Inferior parietal cortex (tissue), 1 donor: ENCODE data around the gene LMTK3.

Experiments used
- DNase-seq: peaks from one replicate; pipeline ENCODE4 v3.0.0-alpha.2; 2016; ENCODE audit errors: extremely low spot score

LMTK3 gene

DNA sequence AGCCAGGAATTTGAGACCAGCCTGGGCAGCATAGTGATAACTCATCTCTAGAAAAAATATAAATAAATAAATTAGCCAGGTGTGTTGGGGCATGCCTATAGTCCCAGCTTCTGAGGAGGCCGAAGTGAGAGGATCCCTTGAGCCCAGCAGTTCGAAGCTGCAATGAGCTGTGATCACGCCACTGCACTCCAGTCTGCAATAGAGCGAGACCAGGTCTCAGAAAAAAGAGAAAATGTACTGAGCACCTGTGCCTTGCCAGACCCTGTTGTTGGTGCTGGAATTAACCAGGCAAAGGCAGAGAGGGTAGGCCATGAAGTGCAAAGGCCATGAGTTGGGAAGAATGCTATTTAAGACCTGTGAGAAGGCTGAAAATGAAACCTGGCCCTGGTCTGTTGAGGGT lies 39.8 kb downstream of the LMTK3 start:
- DNase-seq = no peak

DNA sequence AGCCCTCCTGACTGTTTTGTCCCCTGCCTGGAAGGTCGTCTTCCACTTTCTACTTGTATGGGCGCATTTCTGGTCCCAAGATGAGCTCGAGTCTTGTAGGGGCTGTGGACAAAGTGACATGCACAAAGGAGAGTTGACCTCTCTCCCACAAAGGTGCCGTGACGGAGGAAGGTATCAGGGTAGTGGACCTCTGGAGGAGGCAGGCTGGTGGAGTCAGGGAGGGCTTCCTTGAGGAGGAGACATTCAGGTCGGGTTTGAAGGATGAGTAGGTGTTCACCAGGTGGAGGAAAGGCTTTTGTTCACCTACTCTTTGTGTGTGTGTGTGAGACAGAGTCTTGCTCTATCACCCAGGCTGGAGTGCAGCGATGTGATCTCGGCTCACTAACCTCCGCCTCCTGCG lies 40.8 kb downstream of the LMTK3 start:
- no peak for DNase-seq

DNA sequence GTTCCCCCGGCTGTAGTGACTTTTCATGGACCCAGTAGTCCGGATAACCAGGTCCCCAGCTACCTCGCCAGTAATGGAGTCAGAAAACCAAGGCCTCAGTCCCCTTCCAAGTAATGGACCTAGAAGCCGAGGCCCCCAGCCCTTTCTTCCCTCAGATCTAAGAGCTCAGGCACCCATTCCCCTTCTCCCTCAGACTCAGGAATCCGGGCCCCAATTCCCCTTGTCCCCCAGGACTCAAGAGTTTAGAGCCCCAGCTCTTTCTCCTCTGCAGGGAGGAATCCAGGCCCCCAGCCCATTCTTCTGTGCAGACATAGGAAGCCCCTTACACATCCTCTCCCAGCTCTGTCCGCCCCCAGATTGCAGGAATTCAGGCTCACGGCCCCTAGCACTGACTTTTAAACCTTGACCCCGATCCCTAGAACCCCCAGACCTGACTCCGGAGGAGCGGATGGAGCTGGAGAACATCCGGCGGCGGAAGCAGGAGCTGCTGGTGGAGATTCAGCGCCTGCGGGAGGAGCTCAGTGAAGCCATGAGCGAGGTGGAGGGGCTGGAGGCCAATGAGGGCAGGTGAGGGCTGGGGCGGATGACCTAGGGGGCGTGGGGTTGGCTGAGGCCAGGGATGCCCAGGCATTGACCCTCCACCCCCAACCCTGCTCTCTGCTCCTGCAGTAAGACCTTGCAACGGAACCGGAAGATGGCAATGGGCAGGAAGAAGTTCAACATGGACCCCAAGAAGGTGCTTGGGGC lies 41.5 kb downstream of the LMTK3 start:
- DNase-seq = no peak

DNA sequence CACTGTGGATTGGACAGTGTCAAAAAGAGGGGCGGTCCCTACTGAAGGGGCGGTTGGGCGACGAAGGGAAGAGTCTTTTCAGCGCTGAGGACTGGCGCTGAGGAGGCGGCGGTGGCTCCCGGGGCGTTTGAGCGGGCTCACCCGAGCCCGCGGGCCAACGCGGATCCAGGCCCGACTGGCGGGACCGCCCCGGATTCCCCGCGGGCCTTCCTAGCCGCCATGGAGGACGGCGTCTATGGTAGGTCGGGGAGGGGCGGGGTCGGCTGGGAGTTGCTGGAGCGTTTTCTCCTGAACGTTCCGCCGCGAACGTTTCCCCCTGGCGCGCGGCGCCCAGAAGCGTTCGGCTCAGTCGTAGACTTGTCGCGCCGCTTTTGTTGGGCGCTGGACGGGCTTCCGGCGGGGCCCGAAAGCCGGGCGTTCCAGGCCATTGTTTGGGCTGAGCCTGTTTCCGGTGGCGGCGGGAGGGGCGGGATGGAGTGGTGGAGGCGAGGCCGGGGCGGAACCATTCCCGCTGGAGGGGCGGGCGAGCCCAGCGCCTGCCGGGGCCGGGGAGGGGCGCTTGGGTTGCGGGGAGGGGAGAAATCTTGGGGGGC lies 42.2 kb downstream of the LMTK3 start, which contains the start of gene CYTH2:
Gene CYTH2, plus strand, starts transcription at position 81 of the 593 bp plus-strand sequence. Its CDS starts 139 bp downstream, at position 220.
- peak; percentile 58 for DNase-seq

DNA sequence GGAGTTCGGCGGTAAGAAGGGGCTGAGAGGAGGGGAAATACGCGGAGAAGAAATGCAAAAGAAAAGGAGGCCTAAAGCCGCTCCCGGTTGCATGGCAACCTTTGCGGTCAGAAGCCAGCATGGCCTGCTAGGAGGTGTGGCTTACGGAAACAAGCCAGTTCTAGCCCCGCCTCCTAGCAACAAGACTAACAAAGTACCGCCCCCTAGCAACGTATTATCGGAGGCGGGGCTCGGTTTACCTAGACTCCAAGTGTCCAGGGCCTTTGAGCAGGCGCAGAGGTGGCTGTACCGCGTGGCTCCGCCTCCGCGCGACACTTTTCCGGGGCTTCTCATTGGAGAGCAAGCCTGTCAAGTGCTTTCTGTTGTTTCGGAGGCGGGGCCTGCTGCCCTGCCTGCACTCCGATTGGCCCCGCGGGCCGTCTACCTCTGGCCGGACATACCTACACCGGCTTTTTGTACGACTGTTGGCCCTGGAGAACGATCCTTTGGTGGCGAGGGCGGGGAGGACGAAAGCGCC lies 42.8 kb downstream of the LMTK3 start:
- DNase-seq = peak; percentile 100

DNA sequence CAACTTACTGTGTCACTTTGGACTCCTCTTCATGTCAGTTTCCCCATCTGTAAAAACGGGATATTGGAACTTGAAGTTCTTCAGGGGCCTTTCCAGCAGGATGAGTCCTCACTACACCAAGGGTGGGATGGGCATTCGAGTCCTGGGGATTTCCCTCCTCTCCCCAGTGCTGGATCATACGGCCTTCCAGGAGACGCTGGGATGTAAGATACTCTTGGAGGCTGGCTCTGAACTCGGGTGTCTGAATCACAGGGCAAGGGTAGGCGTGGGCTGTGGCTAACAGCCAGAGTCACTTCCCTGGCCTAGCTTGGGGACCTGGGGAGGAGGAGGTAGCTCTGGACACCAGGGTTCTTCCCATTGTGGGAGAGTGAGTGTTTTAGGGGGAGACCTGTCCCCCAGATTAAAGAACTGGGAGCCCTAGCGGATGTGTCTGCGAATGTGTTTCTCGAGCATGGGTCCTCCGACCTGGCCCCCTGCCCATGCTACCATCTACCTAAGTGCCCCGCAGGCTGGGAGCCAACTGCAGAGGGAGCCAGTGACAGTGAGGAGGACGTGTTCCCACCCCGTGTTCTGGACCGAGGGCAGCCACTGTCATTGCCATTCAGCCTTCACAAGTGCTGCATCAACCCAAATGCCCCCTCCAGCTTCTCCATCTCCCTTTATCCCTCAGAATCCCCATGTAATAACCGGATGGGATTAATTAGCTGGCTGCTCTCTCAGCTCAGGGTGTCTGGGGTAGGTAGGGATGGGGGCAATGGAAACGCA lies 44.9 kb downstream of the LMTK3 start:
- DNase-seq = no peak

DNA sequence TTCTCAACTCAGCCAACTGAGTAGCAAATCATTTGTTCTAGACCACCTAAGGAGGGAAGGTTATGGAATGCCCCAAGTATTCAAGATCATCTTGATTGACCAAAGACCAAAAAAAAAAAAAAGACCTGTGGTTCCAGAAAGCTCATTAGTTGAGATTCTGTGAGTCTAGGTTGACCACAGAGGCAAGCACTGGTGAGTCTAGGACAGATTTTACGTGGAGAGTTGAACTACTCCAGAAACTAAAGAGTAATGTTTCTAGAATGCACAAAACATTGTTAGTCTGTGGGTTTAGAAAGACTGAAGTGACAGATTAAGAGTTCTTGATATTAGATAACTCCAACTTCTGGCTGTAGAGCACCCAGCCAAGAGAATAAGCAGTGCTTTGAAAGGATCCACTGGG lies 46.4 kb downstream of the LMTK3 start:
- no peak for DNase-seq

DNA sequence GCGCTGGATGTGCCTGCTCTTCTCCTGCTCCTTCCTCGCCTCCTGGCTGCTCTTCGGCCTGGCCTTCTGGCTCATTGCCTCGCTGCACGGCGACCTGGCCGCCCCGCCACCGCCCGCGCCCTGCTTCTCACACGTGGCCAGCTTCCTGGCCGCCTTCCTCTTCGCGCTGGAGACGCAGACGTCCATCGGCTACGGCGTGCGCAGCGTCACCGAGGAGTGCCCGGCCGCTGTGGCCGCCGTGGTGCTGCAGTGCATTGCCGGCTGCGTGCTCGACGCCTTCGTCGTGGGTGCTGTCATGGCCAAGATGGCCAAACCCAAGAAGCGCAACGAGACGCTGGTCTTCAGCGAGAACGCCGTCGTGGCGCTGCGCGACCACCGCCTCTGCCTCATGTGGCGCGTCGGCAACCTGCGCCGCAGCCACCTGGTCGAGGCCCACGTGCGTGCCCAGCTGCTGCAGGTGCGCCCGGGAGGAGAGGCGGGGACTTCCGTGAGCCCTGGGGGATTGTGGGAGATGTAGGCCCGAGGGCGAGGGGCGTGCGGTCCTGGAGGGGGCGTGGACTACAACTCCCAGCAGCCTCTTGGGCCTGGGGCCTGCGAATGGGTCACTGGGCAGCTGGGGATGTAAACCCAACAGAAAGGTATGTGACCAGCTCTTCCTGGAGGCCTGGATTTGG lies 49.5 kb downstream of the LMTK3 start:
- no peak for DNase-seq

DNA sequence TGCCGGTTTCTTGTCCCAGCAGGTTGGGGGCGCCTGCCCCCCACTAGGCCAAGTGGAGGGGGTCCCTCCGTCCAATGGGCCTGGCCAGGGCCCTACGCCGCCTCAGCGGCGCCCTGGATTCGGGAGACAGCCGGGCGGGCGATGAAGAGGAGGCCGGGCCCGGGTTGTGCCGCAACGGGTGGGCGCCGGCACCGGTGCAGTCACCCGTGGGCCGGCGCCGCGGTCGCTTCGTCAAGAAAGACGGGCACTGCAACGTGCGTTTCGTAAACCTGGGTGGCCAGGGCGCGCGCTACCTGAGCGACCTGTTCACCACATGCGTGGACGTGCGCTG lies 50.0 kb downstream of the LMTK3 start:
- DNase-seq = no peak

DNA sequence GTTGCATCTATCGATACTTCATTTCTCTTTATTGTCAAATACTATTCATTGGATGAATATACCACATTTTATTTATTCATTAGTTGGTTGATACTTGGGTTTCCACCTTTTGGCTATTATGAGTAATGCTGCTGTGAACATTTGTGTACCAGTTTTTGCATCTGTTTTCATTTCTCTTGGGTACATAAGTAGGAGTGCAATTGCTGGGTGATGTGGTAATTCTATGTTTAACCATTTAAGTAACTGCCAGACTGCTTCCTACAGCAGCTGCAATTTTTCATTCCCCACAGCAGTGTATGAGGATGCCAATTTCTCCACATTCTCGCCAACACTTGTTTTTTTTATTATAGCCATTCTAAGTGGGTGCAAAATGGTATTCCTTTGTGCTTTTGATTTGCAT lies 53.6 kb downstream of the LMTK3 start:
- DNase-seq = no peak

DNA sequence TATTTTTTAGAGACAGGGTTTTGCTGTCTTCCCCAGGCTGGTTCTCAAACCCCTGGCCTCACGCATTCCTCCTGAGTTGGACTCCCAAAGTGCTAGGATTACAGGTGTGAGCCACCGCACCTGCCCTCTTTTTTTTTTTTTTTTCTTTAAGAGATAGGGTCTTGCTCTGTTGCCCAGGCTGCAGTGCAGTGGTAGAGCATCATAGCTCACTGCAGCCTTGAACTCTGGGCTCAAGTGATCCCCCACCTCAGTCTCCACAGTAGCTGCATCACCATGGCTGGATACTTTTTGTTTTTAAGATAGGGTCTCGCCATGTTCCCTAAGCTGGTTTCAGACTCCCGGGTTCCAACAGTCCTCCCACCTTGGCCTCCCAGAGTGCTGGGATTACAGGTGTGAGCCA lies 54.8 kb downstream of the LMTK3 start:
- no peak for DNase-seq

DNA sequence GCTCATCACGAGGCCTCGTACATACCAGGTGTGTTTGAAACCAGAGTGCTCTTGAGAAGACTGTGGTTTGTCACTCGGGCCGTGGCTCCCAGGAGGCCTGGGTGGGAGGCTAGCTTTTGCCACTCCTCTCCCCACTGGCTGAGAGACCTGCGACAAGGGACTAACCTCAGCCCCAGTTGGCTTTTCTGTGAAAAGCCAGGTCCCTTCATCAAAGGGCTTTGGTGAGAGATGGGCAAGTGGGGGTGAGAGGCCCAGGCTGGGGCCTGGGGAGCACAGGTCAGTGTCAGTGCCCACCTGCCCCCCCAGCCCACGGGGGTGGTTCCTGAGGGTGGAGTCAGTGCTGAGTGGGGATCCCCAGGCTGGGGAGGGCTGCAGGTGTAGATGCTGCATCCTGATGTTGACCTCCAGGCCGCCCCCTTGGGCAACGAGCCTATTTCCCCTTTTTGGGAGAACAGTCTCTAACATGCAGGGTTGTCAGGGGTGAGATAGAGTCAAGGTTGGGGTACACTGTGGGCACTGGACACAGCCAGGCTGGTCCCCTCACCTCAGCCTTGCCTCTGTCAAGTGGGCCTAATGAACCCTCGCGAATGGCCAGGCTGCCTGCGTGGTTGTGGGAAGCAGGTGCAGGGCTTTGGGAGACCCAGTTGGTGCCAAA lies 55.6 kb downstream of the LMTK3 start:
- no peak for DNase-seq

DNA sequence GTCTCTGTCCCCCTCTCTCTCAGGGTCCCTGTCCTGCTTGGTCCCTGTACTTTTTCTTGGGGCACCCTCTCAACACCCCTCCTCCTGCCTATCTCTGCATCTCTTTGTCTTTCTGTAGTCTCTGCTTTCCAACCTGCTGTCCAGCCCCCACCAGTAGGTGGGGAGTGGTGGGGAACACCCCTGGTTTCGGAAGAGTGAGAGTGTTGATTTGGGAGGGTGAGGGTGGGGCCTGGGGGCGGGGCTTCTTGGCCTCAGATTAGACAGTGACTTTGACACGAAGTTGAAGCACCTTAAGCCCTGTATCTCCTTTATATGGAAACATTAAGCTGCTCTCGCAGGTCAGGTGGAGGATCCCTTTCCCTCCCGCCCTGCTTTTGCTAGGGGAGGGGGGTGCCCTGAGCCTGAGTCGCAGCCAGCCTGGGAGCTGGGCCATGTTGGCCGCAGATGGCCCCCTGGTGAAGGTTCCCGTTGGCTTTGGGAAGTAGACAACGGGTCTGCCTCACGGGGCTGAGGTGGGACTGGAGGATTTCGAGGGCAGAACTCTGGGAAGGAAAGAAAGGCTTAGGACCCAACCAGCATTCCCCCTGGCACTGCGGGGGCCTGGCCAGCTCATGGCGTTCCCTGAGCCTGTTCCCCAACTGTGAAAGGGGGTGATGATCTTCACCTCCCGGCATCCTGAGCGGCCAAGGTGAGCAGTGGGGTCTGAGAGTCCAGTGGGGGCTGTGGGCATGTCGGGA lies 56.3 kb downstream of the LMTK3 start, which contains the start of gene KCNJ14:
Gene KCNJ14, plus strand, starts transcription at position 404 of the 737 bp plus-strand sequence. CDS start 6,151 bp downstream, outside the sequence.
- no peak for DNase-seq

DNA sequence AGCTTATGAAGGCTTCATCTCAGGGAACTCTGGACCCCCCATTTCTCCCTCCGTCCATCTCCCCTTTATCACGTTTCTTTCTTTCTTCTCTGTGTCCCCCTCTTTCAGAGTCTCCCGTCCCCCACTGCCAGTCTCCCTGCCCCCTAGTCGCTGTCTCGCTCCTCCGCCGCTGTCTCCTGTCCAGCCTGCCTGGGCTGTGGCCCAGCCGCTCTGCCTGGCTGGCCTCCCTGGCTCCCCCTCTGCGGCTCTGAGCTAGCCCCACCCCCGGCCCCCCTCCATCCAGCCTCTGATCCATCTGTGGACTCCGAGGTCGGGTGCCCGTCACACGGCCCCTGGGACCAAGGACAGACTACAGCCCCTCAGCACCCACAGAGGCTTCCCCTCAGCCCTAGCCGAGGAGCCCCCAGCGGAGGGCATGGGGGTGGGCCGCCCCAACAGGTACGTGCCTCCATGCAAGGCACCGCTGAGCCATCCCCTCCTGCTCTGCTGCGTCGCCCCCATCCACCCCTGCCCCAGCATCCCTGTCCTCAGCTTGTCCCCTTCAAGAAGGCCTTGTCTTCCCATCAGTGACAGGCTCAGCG lies 57.4 kb downstream of the LMTK3 start:
- DNase-seq = no peak

DNA sequence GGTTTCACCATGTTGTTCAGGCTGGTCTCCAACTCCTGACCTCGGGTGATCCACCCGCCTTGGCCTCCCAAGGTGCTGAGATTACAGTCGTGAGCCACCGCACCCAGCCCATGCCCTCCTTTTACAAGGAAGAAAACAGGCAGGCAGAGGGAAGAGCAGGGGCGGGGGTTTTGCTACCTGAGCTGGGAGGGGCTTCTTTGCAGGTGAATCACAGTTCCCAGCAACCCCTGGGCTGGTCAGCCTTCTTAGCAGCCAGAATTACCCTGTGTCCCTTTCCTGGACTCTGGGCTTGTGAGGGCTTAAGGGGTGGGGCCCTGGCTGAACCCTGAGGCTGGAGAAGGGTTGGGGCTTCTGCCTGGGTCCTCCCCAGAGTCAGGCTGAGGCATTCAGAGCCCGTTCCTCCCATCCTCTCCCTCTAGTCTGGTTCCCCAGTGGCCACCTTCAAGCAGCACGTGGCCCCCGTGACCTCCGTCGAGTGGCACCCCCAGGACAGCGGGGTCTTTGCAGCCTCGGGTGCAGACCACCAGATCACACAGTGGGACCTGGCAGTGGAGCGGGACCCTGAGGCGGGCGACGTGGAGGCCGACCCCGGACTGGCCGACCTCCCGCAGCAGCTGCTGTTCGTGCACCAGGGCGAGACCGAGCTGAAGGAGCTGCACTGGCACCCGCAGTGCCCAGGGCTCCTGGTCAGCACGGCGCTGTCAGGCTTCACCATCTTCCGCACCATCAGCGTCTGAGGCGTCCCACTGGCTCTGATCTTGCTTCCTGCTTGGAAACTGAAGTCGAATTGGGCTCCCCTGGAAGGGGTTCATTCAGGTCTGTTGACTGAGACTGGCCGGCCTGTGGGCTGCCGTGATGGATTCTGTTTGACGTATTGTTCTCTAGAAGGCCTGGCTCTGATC lies 59.1 kb downstream of the LMTK3 start:
- no peak for DNase-seq

DNA sequence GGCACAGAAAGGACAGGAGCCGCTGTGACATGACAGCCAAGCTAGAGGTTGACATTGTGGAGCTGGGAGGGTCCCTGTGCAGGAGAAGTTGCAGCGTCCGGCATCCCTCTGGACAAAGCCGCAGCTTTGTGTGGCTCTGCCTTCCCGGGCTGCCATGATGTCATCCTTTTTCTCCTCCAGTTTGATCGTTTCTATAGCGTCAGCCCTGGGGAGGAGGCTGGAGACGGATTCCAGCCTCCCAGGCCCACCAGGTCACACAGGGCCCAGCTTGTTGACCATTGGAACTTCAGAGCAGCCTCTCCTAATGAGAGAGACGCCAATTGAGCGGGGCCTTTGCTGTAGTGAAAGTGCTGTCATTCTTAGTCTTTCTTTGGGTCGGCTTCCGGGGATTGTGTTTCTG lies 60.0 kb downstream of the LMTK3 start:
- DNase-seq = no peak

DNA sequence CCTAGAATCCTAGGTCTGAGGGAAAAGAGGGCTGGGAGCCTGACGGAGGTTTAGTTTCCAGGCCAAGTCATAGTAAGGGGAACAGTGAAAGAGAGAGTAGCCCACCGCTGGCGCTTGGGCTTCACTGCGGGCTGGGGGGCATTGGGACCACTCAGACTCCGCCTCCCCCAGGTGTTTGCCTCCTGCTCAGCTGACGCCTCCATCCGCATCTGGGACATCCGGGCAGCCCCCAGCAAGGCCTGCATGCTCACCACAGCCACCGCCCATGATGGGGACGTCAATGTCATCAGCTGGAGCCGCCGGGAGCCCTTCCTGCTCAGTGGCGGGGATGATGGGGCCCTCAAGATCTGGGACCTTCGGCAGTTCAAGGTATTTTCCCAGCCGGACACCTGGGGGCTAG lies 60.8 kb downstream of the LMTK3 start:
- no peak for DNase-seq

DNA sequence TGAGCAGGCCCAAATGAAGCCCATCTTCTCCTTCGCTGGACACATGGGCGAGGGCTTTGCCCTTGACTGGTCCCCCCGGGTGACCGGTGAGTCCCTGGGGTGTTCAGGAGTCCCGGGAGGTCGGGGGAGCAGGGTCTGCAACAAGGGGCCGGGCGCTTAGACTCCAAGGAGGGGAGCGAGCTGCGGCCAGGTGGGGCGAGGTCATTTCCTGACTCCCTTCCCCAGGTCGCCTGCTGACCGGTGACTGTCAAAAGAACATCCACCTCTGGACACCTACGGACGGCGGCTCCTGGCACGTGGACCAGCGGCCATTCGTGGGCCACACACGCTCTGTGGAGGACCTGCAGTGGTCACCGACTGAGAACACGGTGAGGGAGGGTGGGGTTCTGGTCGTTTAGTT lies 61.2 kb downstream of the LMTK3 start:
- no peak for DNase-seq

DNA sequence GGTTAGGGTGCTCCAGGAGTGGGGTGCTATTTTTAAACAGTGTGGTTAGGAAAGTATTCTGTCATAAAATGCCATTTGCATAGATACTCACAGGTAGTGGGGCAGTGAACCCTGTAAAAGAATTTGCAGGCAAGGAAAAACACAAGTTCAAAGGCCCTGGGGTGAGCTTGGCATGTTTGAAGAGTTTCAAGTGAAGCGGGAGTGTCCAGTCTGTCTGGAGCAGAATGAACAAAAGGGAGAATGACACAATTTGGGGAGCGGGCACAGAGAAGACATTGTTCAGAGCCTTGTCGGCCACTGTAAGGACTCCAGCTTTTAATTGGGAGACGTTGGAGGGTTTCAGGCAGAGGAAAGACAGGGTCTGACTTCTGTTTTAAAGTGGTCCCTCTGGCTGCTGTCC lies 63.1 kb downstream of the LMTK3 start:
- no peak for DNase-seq
